ENCODE data around the gene RPL22L1.

GRCh38 chr3:170867143-170867937, 2.7 kb downstream of the RPL22L1 start:
- TF ChIP-seq, protein P1, sequence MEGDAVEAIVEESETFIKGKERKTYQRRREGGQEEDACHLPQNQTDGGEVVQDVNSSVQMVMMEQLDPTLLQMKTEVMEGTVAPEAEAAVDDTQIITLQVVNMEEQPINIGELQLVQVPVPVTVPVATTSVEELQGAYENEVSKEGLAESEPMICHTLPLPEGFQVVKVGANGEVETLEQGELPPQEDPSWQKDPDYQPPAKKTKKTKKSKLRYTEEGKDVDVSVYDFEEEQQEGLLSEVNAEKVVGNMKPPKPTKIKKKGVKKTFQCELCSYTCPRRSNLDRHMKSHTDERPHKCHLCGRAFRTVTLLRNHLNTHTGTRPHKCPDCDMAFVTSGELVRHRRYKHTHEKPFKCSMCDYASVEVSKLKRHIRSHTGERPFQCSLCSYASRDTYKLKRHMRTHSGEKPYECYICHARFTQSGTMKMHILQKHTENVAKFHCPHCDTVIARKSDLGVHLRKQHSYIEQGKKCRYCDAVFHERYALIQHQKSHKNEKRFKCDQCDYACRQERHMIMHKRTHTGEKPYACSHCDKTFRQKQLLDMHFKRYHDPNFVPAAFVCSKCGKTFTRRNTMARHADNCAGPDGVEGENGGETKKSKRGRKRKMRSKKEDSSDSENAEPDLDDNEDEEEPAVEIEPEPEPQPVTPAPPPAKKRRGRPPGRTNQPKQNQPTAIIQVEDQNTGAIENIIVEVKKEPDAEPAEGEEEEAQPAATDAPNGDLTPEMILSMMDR (IDR thresholded peaks at IDR 0.05): no peak
- no peak for TF ChIP-seq POLR2AphosphoS5 (IDR thresholded peaks at IDR 0.05)
